ENCODE results near the gene RAD51B.
"Not testable (repeated sequence)": the region's sequence is repeated elsewhere in the genome, so short reads cannot be mapped to it uniquely, and the experiment has no call there.

The RAD51B gene

DNA sequence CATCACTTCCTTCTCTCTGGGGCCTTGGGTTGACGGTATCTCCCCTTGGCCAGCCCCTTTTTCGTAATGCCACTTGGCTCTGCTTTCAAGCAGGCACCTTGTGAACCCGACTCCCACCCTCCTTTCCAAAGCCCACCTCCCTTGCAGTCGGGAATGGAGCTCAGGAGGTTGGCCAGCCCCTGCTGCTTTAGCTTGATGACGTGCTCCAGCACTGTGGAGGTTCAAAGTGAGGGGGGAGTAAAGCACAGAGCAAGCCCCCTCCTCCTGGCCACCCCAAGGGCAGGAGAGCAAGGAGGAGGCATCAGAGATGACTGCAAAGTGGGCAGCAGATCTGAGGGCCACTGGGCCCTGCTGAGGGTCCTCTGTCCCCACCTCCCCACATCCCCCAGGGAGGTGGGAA is 869.9 kb downstream of the RAD51B start:
- no peak for DNase-seq (ENCODE audit: low read depth in 2 of 2, low spot score in 1 of 2)

DNA sequence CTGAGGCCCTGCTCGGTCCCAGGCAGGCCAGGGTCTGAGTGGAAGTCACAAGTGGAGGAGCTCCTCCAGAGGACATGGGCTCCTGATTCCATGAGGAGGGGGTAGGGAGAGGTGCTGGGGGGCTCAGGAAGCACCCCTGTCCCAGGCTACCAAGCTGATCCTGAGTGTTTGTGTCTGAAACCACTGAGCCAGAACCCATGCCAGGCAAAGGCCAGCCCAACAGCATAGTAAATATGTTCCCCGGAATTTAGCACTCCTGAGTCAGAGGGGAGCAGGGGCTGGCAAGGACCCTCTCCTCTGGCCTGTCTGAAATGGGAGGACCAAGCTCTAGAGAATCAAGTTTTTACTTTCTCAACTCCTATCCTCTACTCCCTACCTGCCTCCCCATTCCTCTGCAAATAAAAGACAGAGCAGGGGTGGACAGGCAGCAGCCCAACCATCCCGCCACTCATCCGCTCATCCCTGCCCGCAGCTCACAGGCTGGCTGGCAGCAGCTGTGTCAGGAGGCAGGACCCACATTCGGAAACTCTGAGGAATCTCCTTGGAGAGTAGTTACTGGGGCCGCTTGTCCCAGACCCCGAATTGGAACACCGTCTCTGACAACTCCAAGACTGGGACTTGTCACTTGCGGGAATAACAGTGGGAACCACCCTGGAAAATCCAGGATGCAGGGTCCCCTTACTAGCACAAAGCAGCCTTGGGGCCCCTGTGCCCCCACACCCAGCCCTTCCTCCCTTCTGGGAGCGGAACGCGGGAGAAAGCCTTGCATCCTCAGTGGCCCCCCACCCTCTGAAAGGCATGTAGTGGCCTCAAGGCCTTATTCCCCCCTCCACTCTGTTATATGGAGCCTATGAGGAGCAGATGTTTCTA is 870.7 kb downstream of the RAD51B start:
- no peak for DNase-seq (ENCODE audit: low read depth in 2 of 2, low spot score in 1 of 2)

DNA sequence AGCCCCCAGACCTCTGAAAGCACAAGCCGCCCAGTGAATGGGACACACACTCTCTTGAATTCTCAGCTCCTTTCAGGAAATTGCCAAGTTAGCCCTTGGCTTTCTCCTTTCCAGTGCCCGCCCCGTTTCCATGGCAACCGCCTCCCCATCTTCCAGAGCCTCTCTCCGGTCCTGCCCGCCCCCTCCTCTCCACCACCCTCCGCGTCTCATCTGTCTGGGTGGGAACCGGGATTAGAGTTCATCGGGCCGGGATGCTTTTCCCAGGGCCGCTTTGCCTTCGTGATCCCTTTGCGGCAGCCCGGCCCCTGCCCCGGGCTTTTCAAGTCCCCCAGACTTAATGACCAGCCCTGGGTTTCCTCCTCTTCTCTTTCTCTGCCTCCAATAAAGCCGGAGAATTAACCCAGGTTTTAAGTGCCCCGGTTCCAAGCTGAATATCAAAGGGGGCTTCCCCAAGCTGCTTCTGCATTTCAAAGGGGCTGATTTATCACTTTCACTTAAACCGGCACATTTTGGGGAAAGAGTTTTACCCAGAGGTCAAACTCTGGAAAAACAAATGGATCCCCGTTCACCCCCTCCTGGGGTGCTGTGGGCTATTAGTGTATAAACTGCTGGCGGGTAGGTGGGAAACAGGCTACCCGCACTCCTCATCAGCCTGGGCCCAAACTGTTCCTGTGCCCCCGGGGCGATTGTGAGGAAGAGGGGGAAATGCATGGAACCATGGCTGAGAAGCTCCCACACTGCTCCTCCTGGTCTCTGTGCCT is 871.6 kb downstream of the RAD51B start:
- DNase-seq (ENCODE audit: low read depth in 2 of 2, low spot score in 1 of 2): no peak

DNA sequence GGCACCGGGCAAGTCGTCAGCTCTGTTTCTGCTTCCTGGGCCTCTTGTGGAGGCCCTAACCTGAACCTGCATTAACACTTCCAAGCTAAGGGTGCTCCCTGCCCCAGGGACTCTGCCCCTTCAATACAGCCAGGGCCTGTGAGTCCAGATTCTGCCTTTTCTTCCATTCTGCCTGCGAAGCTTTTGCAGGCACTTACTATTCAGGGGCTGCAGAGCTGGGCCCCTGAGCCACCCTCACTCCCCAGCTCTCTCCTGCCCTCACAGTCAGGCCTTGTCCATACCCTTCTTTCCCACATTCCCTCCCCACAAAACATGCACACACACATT is 872.2 kb downstream of the RAD51B start:
- DNase-seq (ENCODE audit: low read depth in 2 of 2, low spot score in 1 of 2): no peak

DNA sequence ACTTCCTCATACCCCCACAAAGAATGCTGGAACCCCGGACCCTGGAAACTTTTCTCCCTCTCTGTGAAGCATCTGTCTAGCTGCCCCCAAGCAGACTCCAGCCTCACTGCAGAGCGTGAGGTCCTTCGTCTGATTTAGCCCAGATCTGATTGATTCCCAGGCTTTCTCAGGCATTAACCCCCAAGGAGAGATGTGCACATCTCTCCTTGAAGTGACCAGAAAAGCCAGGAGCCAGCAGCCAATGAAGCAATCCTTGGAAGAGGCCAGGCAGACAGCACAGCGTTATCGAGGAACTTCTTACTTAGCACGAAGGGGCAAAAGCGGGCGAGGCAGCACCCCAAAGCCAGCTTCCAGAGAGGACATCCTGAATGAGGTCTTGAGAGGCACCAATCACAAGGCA is 872.6 kb downstream of the RAD51B start:
- no peak for DNase-seq (ENCODE audit: low read depth in 2 of 2, low spot score in 1 of 2)

DNA sequence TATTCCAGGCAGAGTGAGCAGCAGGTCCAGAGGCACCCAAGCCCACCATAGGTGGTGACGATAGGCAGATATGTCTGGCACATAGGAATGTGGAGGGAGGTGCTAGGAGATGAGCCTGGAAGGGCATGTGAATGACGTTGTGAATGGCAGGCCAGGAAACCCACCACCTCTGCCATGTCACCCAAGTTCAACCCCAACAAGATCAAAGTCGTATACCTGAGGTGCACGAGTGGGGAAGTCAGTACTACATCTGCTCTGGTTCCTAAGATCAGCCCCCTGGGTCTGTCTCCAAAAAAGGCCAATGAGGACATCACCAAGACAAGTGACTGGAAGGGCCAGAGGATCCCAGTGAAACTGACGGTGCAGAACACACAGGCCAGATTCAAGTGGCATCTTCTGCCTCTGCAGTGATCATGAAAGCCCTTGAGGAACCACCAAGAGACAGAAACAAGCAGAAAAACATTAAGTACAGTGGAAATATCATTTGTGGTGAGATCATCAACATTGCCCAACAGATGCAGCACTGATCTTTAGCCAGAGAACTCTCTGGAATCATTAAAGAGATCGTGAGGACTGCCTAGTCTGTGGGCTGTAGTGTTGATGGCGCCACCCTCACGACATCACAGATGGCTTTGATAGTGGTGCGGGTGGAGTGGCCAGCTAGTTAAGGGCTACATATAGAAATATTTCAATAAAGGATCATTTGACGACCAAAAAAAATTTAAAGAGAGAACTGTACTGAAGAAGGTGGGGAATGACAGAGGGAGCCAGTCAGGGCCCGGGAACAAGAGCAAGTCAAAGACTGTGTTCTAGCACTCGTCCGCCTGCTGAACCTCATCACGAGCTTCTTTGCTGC is 873.6 kb downstream of the RAD51B start:
- DNase-seq (ENCODE audit: low read depth in 2 of 2, low spot score in 1 of 2): no peak

DNA sequence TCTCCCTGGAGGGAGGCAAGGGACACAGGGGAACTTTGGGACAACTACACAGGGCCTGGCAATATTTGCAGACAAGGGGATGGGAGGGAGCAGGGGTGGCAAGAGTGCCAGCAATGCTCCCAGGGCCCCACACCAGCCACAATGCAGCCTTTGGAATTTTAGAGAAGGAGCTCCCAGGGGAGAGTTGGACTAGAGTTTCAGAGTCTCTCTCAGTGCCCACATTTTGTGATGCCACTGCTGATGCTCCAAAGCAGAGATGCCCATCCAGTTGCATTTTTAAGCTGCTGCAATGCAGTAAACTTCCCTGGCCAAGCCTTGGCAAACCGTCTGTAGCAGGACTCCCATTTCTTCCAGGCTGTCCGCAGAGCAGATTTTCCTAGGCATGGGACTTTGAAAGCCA is 874.3 kb downstream of the RAD51B start:
- no peak for DNase-seq (ENCODE audit: low read depth in 2 of 2, low spot score in 1 of 2)

DNA sequence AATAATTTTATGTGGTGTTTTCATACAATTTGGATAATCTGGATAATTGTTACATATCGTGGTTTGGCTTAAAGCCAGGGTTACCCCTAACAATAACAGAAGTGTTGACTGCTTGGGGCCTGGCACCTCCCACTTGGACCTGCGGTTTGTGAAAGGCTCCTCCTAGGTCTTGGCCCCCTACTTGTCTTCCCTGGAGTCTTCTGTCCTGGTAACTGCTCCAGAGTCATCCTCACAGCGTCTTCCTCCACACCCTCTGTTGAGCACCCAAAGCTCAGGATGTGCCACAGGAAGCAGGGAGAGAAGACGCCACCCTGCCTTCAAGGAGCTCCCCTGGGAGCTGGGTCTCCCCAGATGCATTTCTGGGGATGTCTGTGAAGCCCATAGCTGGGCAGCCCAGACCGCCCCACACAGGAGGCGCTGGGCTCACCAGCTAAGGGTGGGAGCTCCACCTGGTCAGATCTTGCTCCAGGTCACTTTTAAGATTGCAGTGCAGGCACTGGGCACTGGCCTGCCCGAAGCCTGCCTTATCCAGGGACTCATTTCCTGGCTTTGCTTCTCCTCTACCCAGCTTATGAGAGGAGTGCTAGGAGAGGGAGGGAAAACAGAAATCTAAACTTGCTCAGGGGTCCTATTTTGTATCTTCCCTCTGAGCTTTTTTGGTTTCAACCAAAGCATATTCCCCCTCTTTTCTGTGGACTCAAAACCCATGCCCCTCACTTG is 875.1 kb downstream of the RAD51B start:
- DNase-seq (ENCODE audit: low read depth in 2 of 2, low spot score in 1 of 2): no peak

DNA sequence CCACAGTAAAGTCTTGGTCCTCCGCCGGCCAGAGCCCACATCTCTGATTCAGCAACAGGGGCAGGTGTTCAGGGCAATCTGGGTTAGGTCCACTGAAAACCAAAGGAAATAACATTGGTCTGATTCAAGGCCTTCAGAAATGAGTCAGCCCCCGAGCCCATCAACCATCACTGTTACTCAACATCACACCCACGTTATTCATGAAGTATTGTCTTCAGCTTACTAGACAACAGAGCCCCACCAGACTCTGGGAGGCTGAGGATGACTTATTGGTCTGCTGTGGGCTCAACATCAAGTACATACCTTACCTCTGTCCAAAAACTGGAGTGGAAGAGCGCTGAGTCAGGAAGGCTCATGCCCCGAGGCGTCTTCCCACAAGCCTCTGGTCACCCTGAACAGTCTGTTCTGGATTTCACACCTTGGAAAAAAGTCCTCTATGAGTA is 875.8 kb downstream of the RAD51B start:
- DNase-seq (ENCODE audit: low read depth in 2 of 2, low spot score in 1 of 2): no peak

DNA sequence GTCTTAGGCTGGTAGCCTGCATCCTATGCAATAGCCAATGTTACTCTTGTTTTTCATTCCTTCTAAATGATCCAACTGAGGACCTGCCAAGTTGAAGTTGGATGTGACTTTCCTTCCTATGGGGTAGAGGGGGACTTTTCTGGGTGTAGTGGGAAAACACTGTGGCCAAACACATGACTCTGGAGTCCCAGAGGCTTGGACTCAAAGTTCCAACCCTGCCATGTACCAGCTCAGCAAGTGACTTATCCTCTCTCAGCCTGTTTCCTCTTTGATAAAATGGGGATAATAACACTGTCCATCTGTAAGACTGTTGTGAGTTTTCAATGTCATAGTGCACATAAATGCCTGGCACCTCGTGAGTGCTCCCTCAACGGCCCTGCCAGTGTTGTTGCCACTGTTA is 876.3 kb downstream of the RAD51B start:
- no peak for DNase-seq (ENCODE audit: low read depth in 2 of 2, low spot score in 1 of 2)

DNA sequence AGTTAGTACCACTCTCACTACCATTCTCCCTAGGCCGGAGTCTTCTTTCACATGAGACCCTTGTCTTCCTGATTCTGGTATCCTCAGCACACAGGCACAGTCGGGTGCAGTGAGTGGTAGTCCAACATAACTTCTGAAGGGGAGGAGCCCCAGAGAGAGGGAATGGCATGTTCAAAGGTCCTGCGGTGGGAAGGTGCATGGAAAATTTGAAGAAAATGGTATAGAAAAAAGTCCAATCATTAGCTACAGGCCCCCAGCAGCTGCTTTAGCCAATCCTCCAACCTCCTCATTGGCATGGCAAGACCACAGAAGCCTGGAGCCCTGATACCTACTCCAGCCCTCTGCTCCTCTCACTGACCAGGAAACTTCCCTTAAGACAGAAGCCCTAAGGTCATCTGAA is 876.7 kb downstream of the RAD51B start:
- DNase-seq (ENCODE audit: low read depth in 2 of 2, low spot score in 1 of 2): no peak

DNA sequence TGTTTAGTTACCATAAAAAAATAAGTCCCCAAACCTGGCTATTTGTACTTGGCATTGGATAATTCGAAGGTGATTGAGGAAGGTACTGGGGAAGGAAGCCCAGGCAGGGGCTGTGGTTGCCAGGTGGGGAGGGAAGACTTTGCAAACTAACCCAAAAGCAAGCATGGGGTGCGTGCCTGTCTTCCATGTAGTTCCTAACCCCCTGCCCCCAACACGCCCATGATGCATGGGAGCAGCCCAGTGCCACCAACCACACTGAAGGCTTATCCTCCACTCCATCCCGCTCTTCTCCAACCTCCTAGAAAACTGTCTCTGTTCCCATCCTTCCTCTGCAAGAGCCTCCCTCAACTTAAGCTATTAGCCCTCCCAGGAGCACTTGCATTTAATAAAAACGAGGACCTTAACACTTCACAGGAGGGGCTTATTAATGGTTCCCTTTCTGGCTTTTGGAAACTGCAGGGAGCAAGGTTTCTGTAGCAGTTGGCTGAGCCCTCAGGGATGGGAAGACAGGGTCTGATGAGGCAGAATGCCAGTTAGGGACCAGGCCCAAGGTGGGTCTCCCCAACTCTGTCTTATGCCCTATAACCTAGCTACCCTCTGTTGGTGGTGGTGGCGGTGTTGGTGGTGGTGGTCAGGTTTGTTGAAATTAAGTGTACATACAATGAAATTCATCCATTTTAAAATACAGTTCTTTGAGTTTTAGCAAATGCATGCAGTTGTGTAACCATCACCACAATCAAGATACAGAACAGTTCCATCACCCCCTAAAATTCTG is 877.3 kb downstream of the RAD51B start:
- DNase-seq (ENCODE audit: low read depth in 2 of 2, low spot score in 1 of 2): no peak

DNA sequence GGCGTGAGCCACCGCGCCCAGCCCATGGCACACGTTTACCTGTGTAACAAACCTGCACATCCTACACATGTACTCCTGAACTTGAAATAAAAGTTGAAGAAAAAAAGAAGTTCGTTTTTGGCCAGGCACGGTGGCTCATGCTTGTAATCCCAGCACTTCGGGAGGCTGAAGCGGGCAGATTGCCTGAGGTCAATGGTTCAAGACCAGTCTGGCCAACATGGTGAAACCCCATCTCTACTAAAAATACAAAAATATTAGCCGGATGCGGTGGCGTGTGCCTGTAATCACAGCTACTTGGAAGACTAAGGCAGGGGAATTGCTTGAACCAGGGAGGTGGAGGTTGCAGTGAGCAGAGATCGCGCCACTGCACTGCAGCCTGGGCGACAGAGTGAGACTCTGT is 879.2 kb downstream of the RAD51B start:
- not testable (repeated sequence) for DNase-seq (ENCODE audit: low read depth in 2 of 2, low spot score in 1 of 2)

DNA sequence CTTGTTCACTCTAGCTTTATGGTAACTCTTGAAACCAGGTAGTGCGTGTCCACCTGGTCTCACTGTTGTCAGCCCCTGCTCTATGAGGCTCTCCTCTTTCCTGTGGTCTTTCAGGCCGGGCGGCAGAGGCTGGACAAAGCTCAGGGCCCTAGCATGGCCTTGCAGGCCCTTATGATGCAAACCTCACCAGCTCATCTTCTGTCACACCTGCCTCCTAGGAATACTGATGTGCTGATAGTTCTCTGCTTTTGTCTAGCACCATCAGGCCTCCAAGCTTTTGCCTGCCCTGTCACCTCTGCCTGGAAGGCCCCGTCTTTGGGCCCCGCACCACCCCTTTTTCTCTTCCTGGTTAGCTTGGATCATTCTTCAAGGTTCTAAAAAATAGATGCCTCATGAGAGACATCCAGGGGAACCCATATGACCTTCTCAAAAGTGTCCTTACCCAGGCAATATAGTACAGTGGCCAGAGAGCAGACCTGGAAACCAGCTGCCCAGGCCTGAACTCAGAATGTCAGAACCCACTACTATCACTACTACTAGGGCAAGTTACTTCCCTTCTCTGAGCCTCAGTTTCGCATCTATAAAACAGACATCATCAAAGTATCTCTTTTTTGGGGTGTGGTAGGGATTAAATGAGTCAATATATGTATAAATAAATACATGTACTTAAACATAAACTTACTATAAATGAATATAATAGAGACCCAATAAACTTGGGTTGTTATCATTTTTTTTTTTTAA is 881.6 kb downstream of the RAD51B start:
- no peak for DNase-seq (ENCODE audit: low read depth in 2 of 2, low spot score in 1 of 2)

DNA sequence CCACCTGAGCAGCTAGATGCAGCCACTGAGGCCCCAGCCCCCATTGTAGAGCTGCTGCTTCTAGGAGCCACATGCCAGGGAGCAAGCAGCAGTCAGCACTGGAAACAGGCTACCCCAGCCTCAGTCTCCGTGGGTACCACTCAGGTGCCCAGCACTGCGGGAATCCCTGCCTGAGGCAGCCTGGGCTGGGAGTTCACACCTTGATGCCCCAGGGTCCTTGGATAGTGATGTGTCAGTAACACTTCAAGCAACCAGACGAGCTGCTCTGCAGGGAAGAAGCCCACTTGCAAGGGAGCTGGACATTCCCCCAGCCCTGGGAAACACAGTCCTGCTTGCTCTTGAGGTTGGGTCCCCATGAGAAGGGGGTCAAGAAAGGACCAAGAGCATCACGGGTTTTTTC is 882.6 kb downstream of the RAD51B start:
- DNase-seq (ENCODE audit: low read depth in 2 of 2, low spot score in 1 of 2): no peak

DNA sequence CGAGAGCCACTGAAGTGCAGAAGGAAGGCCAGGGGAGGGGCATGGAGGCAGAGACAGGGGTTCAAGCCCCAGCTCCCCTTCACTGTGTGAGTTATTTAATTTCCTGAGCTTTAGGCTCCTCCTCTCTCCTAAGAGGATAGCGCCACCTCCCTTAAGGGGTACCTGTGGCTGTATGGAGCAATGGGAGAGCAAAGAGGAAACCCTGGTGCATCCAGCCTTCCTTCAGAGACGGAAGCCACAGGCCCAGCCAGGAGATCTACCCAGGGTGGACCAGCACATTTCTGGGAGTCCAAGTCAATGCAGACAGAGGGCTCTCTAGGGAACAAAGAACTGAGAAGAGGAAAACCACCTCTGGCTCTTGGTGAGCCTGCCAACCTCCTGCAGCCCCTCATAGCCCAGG is 883.0 kb downstream of the RAD51B start:
- DNase-seq (ENCODE audit: low read depth in 2 of 2, low spot score in 1 of 2): no peak

DNA sequence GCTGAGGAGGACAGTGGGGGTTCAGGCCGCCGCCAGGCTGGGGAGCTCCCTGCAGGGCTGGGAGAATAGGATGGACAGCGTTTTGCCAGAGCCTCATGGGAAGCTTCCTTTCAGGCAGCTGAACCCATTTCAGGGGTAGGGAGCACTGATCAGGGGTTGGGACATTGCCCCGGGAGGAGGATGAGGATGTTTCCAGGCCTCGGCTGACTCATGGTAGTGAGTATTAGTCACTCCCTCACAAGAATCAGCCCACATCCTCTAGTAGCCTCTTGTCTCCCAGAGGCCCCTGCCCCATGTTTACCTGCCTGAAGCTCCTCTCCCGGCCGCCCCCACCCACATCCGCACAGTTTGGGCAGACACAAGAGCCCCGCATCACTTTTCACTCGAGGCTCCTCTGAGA is 883.5 kb downstream of the RAD51B start:
- no peak for DNase-seq (ENCODE audit: low read depth in 2 of 2, low spot score in 1 of 2)

DNA sequence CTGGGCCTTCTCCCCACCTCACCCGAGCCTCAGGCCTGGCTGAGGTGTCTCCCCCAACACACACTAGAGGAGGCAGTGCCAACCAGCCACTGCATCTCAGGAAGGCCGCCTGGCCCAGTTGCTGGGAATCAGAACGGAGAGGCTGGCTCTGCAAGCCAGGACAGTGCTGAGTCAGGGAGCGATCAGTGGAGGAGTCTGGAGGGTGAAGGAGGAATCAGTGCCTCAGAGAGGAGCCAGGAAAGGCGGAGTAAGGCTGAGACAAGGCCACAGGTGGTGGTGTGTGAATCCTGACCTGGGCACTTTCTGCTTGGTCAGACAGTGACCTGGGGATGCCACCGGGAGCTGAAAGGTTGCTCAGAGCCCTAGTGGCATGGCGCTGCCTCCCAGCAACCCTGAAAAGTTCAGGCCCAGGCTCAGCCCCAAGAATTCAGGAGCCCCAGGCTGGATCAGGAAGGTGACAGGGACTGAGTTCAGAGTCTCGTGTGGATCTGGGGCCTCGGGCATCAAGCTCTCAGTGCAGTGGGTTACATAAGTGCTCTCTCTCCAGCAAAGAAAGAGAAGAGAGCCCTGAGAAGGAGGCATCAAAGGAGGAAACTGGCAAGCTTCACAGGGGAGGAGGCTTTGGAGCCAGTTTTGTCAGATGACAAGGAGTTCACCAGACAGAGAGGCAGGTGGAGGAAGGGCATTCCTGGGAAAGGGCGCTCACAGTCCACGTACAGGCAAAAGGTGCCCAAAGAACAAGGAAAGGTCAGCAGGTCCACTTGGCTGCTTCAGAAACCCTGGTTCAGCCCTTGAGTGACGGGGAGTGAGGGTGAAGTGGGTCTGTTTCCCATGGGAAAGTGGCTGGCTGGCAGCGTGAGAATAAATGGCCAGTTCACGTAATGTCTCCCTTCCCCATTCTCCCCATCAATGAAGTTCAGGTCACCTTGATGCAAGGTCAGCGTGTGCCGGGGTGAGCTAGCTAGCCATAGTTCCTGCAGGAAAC is 885.4 kb downstream of the RAD51B start:
- DNase-seq (ENCODE audit: low read depth in 2 of 2, low spot score in 1 of 2): no peak
